IPS DF 6.9 (cell line): ENCODE results near the gene GRK4.
A peak's percentile ranks its signal among the peaks of the same experiment; 100 is the strongest.
"Not testable (repeated sequence)": the region's sequence is repeated elsewhere in the genome, so short reads cannot be mapped to it uniquely, and the experiment has no call there.

Source experiments
- DNase-seq: peaks from one replicate; pipeline ENCODE4 v3.0.0-alpha.2; 2013; ENCODE audit warnings: low read depth, low spot score
- H3K27ac ChIP-seq: one replicate; pipeline ENCODE4 v1.5.1; 2013; ENCODE audit warnings: low read length, control low read depth
- H3K27me3 ChIP-seq: 2 replicates; pipeline ENCODE4 v1.6.1; 2013; ENCODE audit warnings: mild to moderate bottlenecking, low read length; ENCODE audit not compliant: control insufficient read depth, insufficient read depth
- H3K36me3 ChIP-seq: 2 replicates; pipeline ENCODE4 v1.6.1; 2013; ENCODE audit warnings: low read length; ENCODE audit not compliant: control insufficient read depth, insufficient read depth
- H3K4me1 ChIP-seq: 2 replicates; pipeline ENCODE4 v1.6.1; 2013; ENCODE audit warnings: low read length; ENCODE audit not compliant: control insufficient read depth, insufficient read depth
- H3K4me3 ChIP-seq: 2 replicates; pipeline ENCODE4 v1.5.1; 2013; ENCODE audit warnings: mild to moderate bottlenecking, low read length
- H3K9me3 ChIP-seq: 2 replicates; pipeline ENCODE4 v1.6.1; 2013; ENCODE audit warnings: low read length, inconsistent platforms; ENCODE audit not compliant: control insufficient read depth, insufficient read depth
- WGBS: extraction: QIAGEN DNeasy Blood & Tissue Kit; methylation state at CpG from one replicate; pipeline ENCODE4 v1.1.7; 2013; ENCODE audit warnings: mixed read lengths, missing lambda C conversion rate; ENCODE audit not compliant: insufficient read length, insufficient coverage; 5-methylcytosine and 5-hydroxymethylcytosine counted together

Gene GRK4

DNA sequence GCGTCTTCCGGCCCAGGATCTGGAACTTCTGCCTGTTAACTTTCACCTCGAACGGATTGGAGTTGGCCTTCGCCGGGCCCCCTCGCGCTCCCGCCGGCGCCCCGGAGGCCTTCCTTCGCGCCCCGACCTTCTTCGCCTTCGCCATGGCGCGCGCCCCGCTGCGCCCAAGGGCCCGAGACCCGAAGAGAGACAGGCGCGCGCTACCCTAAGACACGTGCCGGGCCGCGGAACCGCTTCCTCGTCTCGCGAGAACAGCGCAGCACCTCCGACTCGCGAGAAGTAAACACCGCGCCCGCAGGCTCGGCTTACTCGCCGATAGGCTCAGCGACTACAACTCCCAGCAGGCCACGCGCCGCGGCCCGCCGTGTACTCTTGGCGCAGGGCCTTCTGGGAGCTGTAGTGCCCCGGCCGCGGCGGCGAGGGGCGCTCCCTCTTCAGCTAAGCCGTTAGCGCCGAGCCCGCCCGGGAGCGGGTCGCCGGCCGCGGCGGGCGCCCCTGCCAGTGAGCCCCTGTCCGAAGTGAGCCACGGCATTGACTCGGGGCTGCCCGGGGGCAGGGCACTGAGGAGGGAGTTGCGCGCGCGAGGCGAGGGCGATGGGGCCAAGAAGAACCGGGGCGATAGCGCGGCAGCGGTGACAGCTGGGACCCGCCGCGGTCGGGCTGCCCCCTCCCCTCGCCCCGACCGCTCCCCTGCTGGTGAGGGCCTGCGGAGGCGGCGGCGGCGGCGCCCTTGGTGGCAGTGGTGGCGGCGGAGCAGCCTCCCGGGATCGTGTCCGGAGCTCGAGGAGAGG, at the start of gene GRK4, which contains the start of gene NOP14:
Gene GRK4, plus strand, starts transcription at position 397 of the 791 bp plus-strand sequence. CDS start 500 bp downstream, outside the sequence.
Gene NOP14, minus strand, starts transcription at position 232 of the 791 bp plus-strand sequence. Its CDS starts 87 bp downstream, at position 145.
- Histone ChIP-seq H3K36me3 (peaks cover 2% of the 10 kb centered on the region; the same call in 1 of the 2 replicates), H3K9me3 (no peaks in the 10 kb centered on the region), H3K27me3 (no peaks in the 10 kb centered on the region), H3K4me1 (peaks cover 3% of the 10 kb centered on the region; the same call in 1 of the 2 replicates), H3K27ac (no peak within 1 kb of the TSS), H3K4me3 (peak within 1 kb of the TSS; percentile 91)
- DNase-seq = peak; percentile 92
- no CpG with 5 or more reads among the region's 105 CpGs for WGBS

DNA sequence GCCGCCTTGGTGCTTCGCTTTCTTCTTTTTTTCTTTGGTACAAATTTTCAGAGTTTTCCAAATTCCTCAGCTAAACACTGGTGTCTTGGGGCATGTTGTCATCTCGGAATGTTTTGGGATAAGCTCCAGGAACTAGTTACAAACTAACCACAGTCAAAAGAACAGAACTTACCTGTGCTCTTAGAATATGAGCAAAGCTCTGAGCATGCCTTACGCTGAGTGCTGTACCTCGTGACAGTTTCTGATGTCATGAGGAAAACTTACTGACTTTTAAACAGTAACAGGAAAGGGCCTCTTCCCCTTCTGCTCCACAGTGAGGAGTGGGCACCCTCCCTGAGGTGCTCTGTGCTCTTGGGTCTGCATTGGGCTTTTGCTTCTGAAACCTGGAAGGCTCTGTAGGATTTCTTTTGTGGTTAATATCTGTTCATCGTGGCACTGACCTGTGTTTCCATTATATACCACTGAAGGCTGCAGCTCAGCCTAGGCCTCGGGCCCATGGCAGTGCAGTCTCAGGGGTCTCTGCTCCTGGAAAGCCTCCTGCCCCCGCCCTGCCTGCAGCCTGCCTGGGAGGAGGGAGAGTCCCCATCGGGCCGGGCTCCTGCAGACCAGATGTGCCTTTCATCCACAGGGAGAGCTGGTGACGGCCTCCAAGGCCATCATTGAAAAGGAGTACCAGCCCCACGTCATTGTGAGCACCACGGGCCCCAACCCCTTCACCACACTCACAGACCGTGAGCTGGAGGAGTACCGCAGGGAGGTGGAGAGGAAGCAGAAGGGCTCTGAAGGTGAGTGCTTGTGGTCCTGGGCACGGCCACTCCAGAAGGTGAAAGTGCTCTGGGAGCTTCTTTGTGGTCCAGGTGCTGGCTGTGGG, 48.9 kb upstream of the GRK4 start:
- no peak for DNase-seq
- no peaks in the 10 kb centered on the region for H3K9me3 ChIP-seq
- H3K27me3 ChIP-seq = no peaks in the 10 kb centered on the region
- no peak overlapping the region for H3K27ac ChIP-seq
- H3K4me3 ChIP-seq = no peak overlapping the region
- WGBS = no CpG with 5 or more reads among the region's 16 CpGs
- peaks cover 11% of the 10 kb centered on the region; the same call in 1 of the 2 replicates for H3K36me3 ChIP-seq
- H3K4me1 ChIP-seq = no peaks in the 10 kb centered on the region

- peaks cover 6% of the 10 kb centered on the region; the same call in 1 of the 2 replicates for H3K36me3 ChIP-seq
- no CpG with 5 or more reads among the region's 9 CpGs for WGBS
Observed at GRCh38 chr4:2915789-2916188, 47.6 kb upstream of the GRK4 start.

GRCh38 chr4:2916696-2917095, 46.7 kb upstream of the GRK4 start:
- no CpG with 5 or more reads among the region's 2 CpGs for WGBS
- not testable (repeated sequence) for H3K27ac ChIP-seq, H3K36me3 ChIP-seq, DNase-seq, H3K4me3 ChIP-seq, H3K9me3 ChIP-seq, H3K4me1 ChIP-seq, H3K27me3 ChIP-seq

More at GRCh38 chr4:2915789-2916188, 47.6 kb upstream of the GRK4 start:
- no peak overlapping the region for H3K27ac ChIP-seq
- DNase-seq = no peak
- no peak overlapping the region for H3K4me3 ChIP-seq
- no peaks in the 10 kb centered on the region for H3K4me1 ChIP-seq
- no peaks in the 10 kb centered on the region for H3K9me3 ChIP-seq
- no peaks in the 10 kb centered on the region for H3K27me3 ChIP-seq

DNA sequence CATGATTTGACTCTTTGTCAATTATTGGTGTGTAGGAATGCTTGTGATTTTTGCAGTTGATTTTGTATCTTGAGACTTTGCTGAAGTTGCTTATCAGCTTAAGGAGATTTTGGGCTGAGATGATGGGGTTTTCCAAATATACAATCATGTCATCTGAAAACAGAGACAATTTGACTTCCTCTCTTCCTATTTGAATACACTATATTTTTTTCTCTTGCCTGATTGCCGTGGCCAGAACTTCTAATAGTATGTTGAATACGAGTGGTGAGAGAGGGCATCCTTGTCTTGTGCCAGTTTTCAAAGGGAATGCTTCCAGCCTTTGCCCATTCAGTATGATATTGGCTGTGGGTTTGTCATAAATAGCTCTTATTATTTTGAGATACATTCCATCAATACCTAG, 45.1 kb upstream of the GRK4 start:
- not testable (repeated sequence) for H3K4me1 ChIP-seq, H3K4me3 ChIP-seq, H3K27me3 ChIP-seq, H3K9me3 ChIP-seq, DNase-seq, H3K27ac ChIP-seq, H3K36me3 ChIP-seq
- no CpG with 5 or more reads among the region's 2 CpGs for WGBS

DNA sequence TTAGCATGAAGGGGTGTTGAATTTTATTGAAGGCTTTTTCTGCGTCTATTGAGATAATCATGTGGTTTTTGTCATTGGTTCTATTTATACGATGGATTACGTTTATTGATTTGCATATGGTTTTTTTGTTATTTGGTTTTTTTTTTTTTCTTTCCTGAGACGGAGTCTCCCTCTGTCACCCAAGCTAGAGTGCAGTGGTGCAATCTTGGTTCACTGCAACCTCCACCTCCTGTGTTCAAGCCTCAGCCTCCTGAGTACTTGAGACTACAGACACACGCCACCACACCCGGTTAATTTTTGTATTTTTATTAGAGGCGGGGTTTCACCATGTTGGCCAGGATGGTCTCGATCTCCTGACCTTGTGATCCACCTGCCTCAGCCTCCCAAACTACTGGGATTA, 44.7 kb upstream of the GRK4 start:
- H3K27ac ChIP-seq, H3K27me3 ChIP-seq, DNase-seq, H3K9me3 ChIP-seq, H3K4me3 ChIP-seq, H3K4me1 ChIP-seq, H3K36me3 ChIP-seq: not testable (repeated sequence)
- WGBS = no CpG with 5 or more reads among the region's 8 CpGs

DNA sequence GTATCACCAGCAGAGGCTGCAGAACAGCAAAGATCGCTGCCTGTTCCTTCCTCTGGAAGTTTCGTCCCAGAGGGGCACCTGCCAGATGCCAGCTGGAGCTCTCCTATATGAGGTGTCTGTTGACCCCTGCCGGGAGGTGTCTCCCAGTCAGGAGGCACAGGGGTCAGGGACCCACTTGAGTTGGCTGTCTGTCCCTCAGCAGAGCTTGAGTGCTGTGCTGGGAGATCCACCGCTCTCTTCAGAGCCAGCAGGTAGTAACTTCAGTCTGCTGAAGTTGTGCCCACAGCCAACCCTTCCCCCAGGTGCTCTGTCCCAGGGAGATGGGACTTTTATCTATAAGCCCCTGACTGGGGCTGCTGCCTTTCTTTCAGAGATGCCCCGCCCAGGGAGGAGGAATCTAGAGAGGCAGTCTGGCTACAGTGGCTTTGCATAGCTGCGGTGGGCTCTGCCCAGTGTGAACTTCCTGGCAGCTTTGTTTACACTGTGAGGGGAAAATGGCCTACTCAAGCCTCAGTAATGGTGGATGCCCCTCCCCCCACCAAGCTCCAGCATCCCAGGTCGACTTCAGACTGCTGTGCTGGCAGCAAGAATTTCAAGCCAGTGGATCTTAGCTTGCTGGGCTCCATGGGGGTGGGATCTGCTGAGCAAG, 40.8 kb upstream of the GRK4 start:
- not testable (repeated sequence) for H3K4me3 ChIP-seq, H3K4me1 ChIP-seq, H3K27ac ChIP-seq, DNase-seq, H3K9me3 ChIP-seq, H3K36me3 ChIP-seq, H3K27me3 ChIP-seq
- no CpG with 5 or more reads among the region's 7 CpGs for WGBS

GRCh38 chr4:2923141-2923551, 40.2 kb upstream of the GRK4 start:
- Histone ChIP-seq H3K27me3 (no peaks in the 10 kb centered on the region), H3K4me3 (no peak overlapping the region), H3K4me1 (peaks cover 3% of the 10 kb centered on the region), H3K9me3 (no peaks in the 10 kb centered on the region), H3K36me3 (peaks cover 5% of the 10 kb centered on the region; the same call in 1 of the 2 replicates), H3K27ac (no peak overlapping the region)
- no peak for DNase-seq
- no CpG with 5 or more reads among the region's 10 CpGs for WGBS

GRCh38 chr4:2923668-2924173, 39.6 kb upstream of the GRK4 start:
- H3K4me3 ChIP-seq = no peak overlapping the region
- no peaks in the 10 kb centered on the region for H3K27me3 ChIP-seq
- H3K4me1 ChIP-seq = peaks cover 3% of the 10 kb centered on the region
- no peaks in the 10 kb centered on the region for H3K9me3 ChIP-seq
- no peak overlapping the region for H3K27ac ChIP-seq
- H3K36me3 ChIP-seq = peaks cover 10% of the 10 kb centered on the region; the same call in 1 of the 2 replicates
- no peak for DNase-seq
- WGBS = no CpG with 5 or more reads among the region's 16 CpGs

DNA sequence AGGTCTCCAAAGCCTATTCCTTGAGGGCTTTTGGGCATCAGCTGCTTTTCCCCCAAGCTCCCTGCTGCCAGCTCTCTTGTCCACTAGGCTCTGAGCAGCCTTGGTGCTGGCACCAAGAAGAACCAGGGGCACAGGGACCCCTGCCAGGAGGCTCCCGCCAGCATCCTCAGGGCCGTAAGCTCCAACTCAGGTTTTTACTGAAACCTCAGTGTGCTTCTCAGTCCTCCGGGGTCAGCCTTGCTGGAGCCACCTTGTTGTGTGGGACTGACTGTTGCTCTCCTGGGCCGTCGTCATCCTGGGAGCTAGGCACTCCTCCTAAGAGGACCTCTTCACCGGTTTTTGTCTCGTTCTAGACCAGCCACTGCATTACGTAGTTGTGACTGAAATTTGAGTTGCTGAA, 39.1 kb upstream of the GRK4 start:
- Histone ChIP-seq H3K27me3 (no peaks in the 10 kb centered on the region), H3K4me3 (no peak overlapping the region), H3K9me3 (no peaks in the 10 kb centered on the region), H3K27ac (no peak overlapping the region), H3K4me1 (peaks cover 3% of the 10 kb centered on the region), H3K36me3 (peaks cover 10% of the 10 kb centered on the region; the same call in 1 of the 2 replicates)
- no CpG with 5 or more reads among the region's 8 CpGs for WGBS
- DNase-seq = no peak
